Measurements from ENCODE around the gene HS1BP3. TPM values are rescaled to one million over a fixed set of nuclear protein-coding genes. Genes with fewer than 3 reads are reported as not detected.

The HS1BP3 gene
- polyA plus RNA-seq, 2 of the 4 experiments (the other 2 are of a cell fraction), result 12.4 to 23.5 TPM

GRCh38 chr2:20648206-20648605 is 2.7 kb downstream of the HS1BP3 start:
- POLR2A ChIA-PET, result interaction anchor here (7.0 kb wide), 1 partner anchor 201 kb away, joined by 73 read pairs; the partner anchor contains the start of gene RHOB
- H3K4me2 ChIP-seq, result no peak overlapping the region
- FAIRE-seq (no peak), DNase-seq (ENCODE audit: low read depth in 1 of 2, low spot score in 1 of 2) (no peak), ATAC-seq (no peak)
- no peak overlapping the region for H3K27ac ChIP-seq
- CTCF ChIA-PET, result interaction anchor here (0.6 to 12.0 kb wide), 14 partner anchors 15 to 269 kb away, joined by 3 to 195 read pairs (median 6); partner anchors contain the start of genes GDF7 and RHOB
- H3K4me1 ChIP-seq, result peaks cover 12% of the 10 kb centered on the region; the same call in 2 of the 3 replicates
- whole genome bisulfite sequencing (ENCODE audit: missing lambda C conversion rate), result 94% methylated on average over 4 of the region's 4 CpGs
- no peaks in the 10 kb centered on the region for H3K9me3 ChIP-seq
- no peak for TF ChIP-seq HOXB13 (CRISPR knock-in tag; IDR thresholded peaks at IDR 0.05; ENCODE audit: low read depth)
- no peak for TF ChIP-seq RARB (CRISPR knock-in tag; IDR thresholded peaks at IDR 0.05)
- no peak for TF ChIP-seq CEBPB (IDR thresholded peaks at IDR 0.05)
- no peak for TF ChIP-seq USF2 (IDR thresholded peaks at IDR 0.05)
- TF ChIP-seq JUNB (IDR thresholded peaks at IDR 0.05), result no peak
- TF ChIP-seq NFE2L2 (conservative IDR thresholded peaks at IDR 0.05; ENCODE audit: low read length), result no peak
- TF ChIP-seq EHMT2 (IDR thresholded peaks at IDR 0.05; ENCODE audit: low read depth), result no peak
- TF ChIP-seq ZSCAN20 (CRISPR knock-in tag; IDR thresholded peaks at IDR 0.05), result no peak
- TF ChIP-seq, protein P1, sequence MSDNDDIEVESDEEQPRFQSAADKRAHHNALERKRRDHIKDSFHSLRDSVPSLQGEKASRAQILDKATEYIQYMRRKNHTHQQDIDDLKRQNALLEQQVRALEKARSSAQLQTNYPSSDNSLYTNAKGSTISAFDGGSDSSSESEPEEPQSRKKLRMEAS (IDR thresholded peaks at IDR 0.05), result no peak
- TF ChIP-seq HOXA7 (CRISPR knock-in tag; IDR thresholded peaks at IDR 0.05), result no peak
- no peak for TF ChIP-seq RFX5 (IDR thresholded peaks at IDR 0.05)
- H3K4me3 ChIP-seq, result no peak overlapping the region

- ChIA-PET CTCF (interaction anchor here (0.6 to 12.0 kb wide), 15 partner anchors 15 to 1324 kb away, joined by 3 to 195 read pairs (median 7); partner anchors contain the start of gene GDF7), POLR2A (interaction anchor here (7.0 kb wide), 1 partner anchor 200 kb away, joined by 73 read pairs; the partner anchor contains the start of gene RHOB)
- DNase-seq (ENCODE audit: low read depth in 1 of 2, low spot score in 1 of 2) (no peak), ATAC-seq (no peak), FAIRE-seq (no peak)
- Histone ChIP-seq H3K4me3 (no peak overlapping the region), H3K4me1 (peaks cover 12% of the 10 kb centered on the region; the same call in 2 of the 3 replicates), H3K27ac (no peak overlapping the region), H3K4me2 (no peak overlapping the region), H3K9me3 (no peaks in the 10 kb centered on the region)
- TF ChIP-seq RCOR1 (IDR thresholded peaks at IDR 0.05; ENCODE audit: low read depth, low read length) (no peak), KDM1A (IDR thresholded peaks at IDR 0.05; ENCODE audit: low read depth) (no peak), NR3C1 (IDR thresholded peaks at IDR 0.05) (no peak), ESRRA (IDR thresholded peaks at IDR 0.05; ENCODE audit: borderline replicate concordance, low read length) (no peak), ZFP36 (IDR thresholded peaks at IDR 0.05; ENCODE audit: borderline replicate concordance, partially characterized antibody) (no peak), HMGXB4 (CRISPR knock-in tag; IDR thresholded peaks at IDR 0.05; ENCODE audit: borderline replicate concordance) (no peak), RNF2 (IDR thresholded peaks at IDR 0.05; ENCODE audit: borderline replicate concordance, low read depth) (no peak), CEBPB (IDR thresholded peaks at IDR 0.05) (no peak), RAD21 (conservative IDR thresholded peaks at IDR 0.05 in 1 of 2, IDR thresholded peaks at IDR 0.05 in 1 of 2) (no peak), CBX2 (IDR thresholded peaks at IDR 0.05; ENCODE audit: borderline replicate concordance, low read depth) (no peak)
- 84% methylated on average over 8 of the region's 8 CpGs for WGBS (ENCODE audit: missing lambda C conversion rate)
These were observed 3.2 kb downstream of the HS1BP3 start for GRCh38 chr2:20647738-20648137.

DNA sequence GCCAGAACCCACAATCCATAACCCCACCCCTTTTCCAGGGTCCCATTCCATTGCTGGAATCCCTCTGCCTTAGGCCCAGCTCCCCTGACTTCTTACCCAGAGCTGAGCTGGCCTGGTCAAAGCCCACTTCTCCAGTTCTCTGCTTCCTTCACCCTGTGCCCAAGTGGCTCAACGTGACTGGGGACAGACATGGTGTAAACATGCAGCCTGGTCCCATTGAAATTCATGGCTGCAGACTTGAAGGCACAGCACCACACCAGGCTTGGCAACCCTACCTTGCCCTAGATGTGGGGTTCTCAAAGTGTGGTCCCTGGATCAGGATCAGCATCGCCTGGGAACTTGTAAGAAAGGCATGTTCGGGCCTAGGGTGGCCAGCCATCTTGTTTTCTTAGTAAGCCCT is 3.7 kb downstream of the HS1BP3 start:
- ChIA-PET CTCF (interaction anchor here (0.6 to 12.0 kb wide), 11 partner anchors 10 to 1325 kb away, joined by 3 to 195 read pairs (median 4); partner anchors contain the start of gene GDF7), POLR2A (interaction anchor here (7.0 kb wide), 1 partner anchor 200 kb away, joined by 73 read pairs; the partner anchor contains the start of gene RHOB)
- H3K4me2 ChIP-seq, result no peak overlapping the region
- 88% methylated on average over 3 of the region's 3 CpGs for WGBS (ENCODE audit: missing lambda C conversion rate)
- DNase-seq (ENCODE audit: low read depth in 1 of 2, low spot score in 1 of 2), result no peak
- no peak for TF ChIP-seq CEBPB (IDR thresholded peaks at IDR 0.05)
- TF ChIP-seq, protein P1 (IDR thresholded peaks at IDR 0.05), result no peak
- no peak for TF ChIP-seq FOSL2 (IDR thresholded peaks at IDR 0.05)
- no peak for TF ChIP-seq FOSL2 (CRISPR knock-in tag; IDR thresholded peaks at IDR 0.05)
- no peak for TF ChIP-seq FOSB (CRISPR knock-in tag; IDR thresholded peaks at IDR 0.05)
- TF ChIP-seq CTCF (IDR thresholded peaks at IDR 0.05), result no peak
- TF ChIP-seq MYC (IDR thresholded peaks at IDR 0.05; ENCODE audit: borderline replicate concordance, low read length), result no peak
- TF ChIP-seq POLR2A (IDR thresholded peaks at IDR 0.05; ENCODE audit: low read length), result no peak
- H3K4me1 ChIP-seq, result peaks cover 16% of the 10 kb centered on the region; the same call in 2 of the 3 replicates
- no peak overlapping the region for H3K4me3 ChIP-seq
- no peak for ATAC-seq
- H3K9me3 ChIP-seq, result no peaks in the 10 kb centered on the region
- FAIRE-seq, result no peak
- no peak overlapping the region for H3K27ac ChIP-seq

Data from A549 (cell line).